Activated B cell treated with CpG ODN at 0.5 μM for 24 hours (primary cell): ENCODE data around the gene VSTM2B. TPM values are rescaled to one million over a fixed set of nuclear protein-coding genes. Genes with fewer than 3 reads are reported as not detected.

Source experiments
- ATAC-seq: fragments of 200-7000 bp; cut with Tn5 transposase; one replicate; pipeline ENCODE4 v1.10.0; 2021; ENCODE audit warnings: low read depth, mild to moderate bottlenecking, moderate library complexity
- CTCF ChIA-PET: fragments of 350-600 bp; sonication (Branson Sonifier 250); formaldehyde crosslinking; loops from one replicate; lab custom pipeline; 2021; ENCODE audit warnings: antibody characterized with exemption; lab: Charles Lee
- POLR2A ChIA-PET: fragments of 350-600 bp; sonication (Branson Sonifier 250); formaldehyde crosslinking; loops from one replicate; lab custom pipeline; 2021; ENCODE audit warnings: antibody characterized with exemption; lab: Charles Lee
- DNase-seq: peaks from one replicate; pipeline ENCODE4 v3.0.0; 2022
- H3K27ac Mint-ChIP-seq: one replicate; pipeline ENCODE4 v1.8.0; 2020; ENCODE audit warnings: mixed read lengths
- H3K27me3 Mint-ChIP-seq: one replicate; pipeline ENCODE4 v1.8.0; 2021; ENCODE audit warnings: mixed read lengths
- H3K36me3 Mint-ChIP-seq: one replicate; pipeline ENCODE4 v1.8.0; 2021; ENCODE audit warnings: low read depth, mixed read lengths
- H3K4me1 Mint-ChIP-seq: one replicate; pipeline ENCODE4 v1.8.0; 2021; ENCODE audit warnings: mixed read lengths
- H3K4me3 Mint-ChIP-seq: one replicate; pipeline ENCODE4 v1.8.0; 2020; ENCODE audit warnings: mild to moderate bottlenecking, mixed read lengths
- H3K9me3 Mint-ChIP-seq: one replicate; pipeline ENCODE4 v1.8.0; 2020; ENCODE audit warnings: mixed read lengths
- intact Hi-C: fragments of 100-400 bp; cut with micrococcal nuclease; formaldehyde crosslinking; loops from one replicate; pipeline ENCODE4 v1.15.1; 2024
- total RNA-seq: library from RNA; stranded (reverse); gene quantifications from 2 replicates; pipeline ENCODE4 v1.2.3, GENCODE V29; 2022
- TF ChIP-seq, protein P1 (sequence below): fragments of 200-600 bp; IDR thresholded peaks from one replicate; pipeline ENCODE4 v1.8.0; 2022; ENCODE audit warnings: antibody characterized with exemption, mild to moderate bottlenecking

The VSTM2B gene
- total RNA-seq, 1 donor from 2014 or later = not detected

DNA sequence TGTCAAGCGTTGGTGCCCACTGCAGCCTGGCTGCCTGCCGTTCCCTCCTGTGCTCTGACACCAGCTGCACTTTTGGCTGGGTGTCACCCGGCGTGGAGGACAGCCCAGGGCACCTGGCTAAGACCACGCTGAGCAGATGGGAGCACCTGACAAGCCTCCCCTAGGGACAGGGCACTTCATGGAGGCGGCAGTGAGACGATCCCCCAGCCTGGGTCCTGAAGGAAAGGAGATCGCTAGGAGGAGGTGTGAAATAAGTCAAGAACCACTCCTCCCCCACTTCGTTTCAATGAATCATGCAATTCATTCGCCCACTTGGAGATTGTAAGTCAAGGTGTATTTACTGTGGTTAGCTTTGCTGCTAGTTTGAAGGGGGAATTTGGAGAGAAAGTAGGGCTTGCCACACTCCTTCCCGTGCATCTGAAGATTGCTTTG is 38.8 kb downstream of the VSTM2B start:
- intact Hi-C loops = no loop called here
- TF ChIP-seq, protein P1, sequence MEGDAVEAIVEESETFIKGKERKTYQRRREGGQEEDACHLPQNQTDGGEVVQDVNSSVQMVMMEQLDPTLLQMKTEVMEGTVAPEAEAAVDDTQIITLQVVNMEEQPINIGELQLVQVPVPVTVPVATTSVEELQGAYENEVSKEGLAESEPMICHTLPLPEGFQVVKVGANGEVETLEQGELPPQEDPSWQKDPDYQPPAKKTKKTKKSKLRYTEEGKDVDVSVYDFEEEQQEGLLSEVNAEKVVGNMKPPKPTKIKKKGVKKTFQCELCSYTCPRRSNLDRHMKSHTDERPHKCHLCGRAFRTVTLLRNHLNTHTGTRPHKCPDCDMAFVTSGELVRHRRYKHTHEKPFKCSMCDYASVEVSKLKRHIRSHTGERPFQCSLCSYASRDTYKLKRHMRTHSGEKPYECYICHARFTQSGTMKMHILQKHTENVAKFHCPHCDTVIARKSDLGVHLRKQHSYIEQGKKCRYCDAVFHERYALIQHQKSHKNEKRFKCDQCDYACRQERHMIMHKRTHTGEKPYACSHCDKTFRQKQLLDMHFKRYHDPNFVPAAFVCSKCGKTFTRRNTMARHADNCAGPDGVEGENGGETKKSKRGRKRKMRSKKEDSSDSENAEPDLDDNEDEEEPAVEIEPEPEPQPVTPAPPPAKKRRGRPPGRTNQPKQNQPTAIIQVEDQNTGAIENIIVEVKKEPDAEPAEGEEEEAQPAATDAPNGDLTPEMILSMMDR = no peak
- CTCF ChIA-PET = no interaction called here
- Mint-ChIP-seq H3K4me3 (no peak overlapping the region), H3K27me3 (no peaks in the 10 kb centered on the region), H3K4me1 (no peaks in the 10 kb centered on the region), H3K27ac (no peak overlapping the region), H3K36me3 (no peaks in the 10 kb centered on the region), H3K9me3 (peaks cover 2% of the 10 kb centered on the region)
- DNase-seq (no peak), ATAC-seq (no peak)
- POLR2A ChIA-PET = no interaction called here

DNA sequence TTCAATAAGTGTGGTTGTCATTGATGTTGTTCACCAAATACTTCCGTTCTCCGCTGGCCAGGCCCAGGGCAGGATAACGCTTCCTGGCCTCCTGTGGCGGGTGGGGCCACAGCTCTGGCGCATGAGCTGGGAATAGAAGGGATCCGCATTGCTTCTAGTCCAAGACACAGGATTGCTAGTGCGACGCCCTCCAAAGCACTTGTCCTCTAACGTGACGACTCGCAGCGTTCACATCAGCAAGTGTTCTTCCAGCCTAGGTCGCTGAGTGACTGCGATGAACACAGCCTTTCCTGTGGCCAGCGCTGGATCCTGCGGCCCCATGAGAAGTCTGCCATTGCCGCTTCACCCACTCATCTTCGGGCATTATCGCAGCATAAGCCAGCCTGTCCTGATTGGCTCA is 39.4 kb downstream of the VSTM2B start:
- DNase-seq (no peak), ATAC-seq (no peak)
- Mint-ChIP-seq H3K9me3 (no peaks in the 10 kb centered on the region), H3K36me3 (no peaks in the 10 kb centered on the region), H3K27ac (no peak overlapping the region), H3K4me1 (no peaks in the 10 kb centered on the region), H3K27me3 (no peaks in the 10 kb centered on the region), H3K4me3 (no peak overlapping the region)
- TF ChIP-seq, protein P1 = no peak
- intact Hi-C loops = no loop called here
- POLR2A ChIA-PET = no interaction called here
- CTCF ChIA-PET = no interaction called here

DNA sequence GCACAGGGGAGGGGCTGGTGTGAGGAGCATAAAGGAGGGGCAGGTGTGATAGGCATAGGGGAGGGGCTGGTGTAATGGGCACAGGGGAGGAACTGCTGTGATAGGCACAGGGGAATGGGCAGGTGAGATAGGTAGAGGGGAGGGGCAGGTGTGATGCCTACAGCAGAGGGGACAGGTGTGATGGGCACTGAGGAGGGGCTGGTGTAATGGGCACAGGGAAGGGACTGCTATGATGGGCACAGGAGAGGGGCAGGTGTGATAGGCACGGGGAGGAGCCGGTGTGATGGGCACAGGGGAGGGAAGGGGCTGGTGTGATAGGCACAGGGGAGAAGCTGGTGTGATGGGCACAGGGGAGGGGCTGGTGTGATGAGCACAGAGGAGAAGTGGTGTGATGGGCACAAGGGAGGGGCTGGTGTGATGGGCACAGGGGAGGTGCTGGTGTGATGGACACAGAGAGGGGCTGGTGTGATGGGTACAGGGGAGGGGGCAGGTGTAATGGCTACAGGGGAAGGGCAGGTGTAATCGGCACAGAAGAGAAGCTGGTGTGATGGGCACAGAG is 40.8 kb downstream of the VSTM2B start:
- Mint-ChIP-seq H3K4me1 (no peaks in the 10 kb centered on the region), H3K9me3 (no peaks in the 10 kb centered on the region), H3K27me3 (peaks cover 1% of the 10 kb centered on the region), H3K36me3 (no peaks in the 10 kb centered on the region), H3K4me3 (no peak overlapping the region), H3K27ac (no peak overlapping the region)
- DNase-seq (no peak), ATAC-seq (no peak)
- intact Hi-C loops = no loop called here
- TF ChIP-seq, protein P1 = no peak
- ChIA-PET CTCF (no interaction called here), POLR2A (no interaction called here)

DNA sequence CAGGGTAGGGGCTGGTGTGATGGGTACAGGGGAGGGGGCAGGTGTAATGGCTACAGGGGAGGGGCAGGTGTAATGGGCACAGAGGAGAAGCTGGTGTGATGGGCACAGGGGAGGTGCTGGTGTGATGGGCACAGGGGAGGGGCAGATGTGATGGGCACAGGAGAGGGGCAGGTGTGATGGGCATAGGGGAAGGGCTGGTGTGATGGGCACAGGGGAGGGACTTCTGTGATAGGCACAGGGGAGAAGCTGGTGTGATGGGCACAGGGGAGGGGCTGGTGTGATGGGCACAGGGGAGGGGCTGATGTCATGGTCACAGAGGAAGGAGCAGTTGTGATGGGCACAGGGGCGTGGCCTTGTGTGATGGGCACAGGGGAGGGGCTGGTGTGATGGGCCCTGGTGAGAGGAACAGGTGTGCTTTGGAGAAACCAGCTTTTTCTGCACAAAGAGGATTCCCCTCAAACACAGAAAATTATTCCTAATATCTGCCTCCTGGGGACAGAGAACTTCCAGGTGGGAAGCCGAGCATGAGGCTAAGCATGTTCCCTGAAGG is 41.6 kb downstream of the VSTM2B start:
- CTCF ChIA-PET = no interaction called here

More for the DNA sequence above, 41.6 kb downstream of the VSTM2B start:
- intact Hi-C loops = no loop called here
- DNase-seq (no peak), ATAC-seq (no peak)
- Mint-ChIP-seq H3K4me1 (no peaks in the 10 kb centered on the region), H3K27me3 (peaks cover 3% of the 10 kb centered on the region), H3K9me3 (no peaks in the 10 kb centered on the region), H3K36me3 (no peaks in the 10 kb centered on the region), H3K27ac (no peak overlapping the region), H3K4me3 (no peak overlapping the region)
- TF ChIP-seq, protein P1 = no peak
- POLR2A ChIA-PET = no interaction called here
